Urothelium cell line (cell line): ENCODE data around the gene GNPDA1.

Source experiments
- DNase-seq: peaks from one replicate; pipeline ENCODE4 v3.0.0; 2011; ENCODE audit warnings: low spot score, mixed read lengths
- FAIRE-seq: peaks from 2 replicates; lab custom pipeline; 2011; peaks lifted over from hg19 to GRCh38; lab: Jason Lieb, UNC

GNPDA1 gene

GRCh38 chr5:141995656-141996055 lies 17.2 kb downstream of the GNPDA1 start:
- DNase-seq (no peak), FAIRE-seq (no peak)

- DNase-seq = no peak
- FAIRE-seq = no peak
Measured at GRCh38 chr5:141994511-141995136, 18.2 kb downstream of the GNPDA1 start.

GRCh38 chr5:141992349-141992963 lies 20.4 kb downstream of the GNPDA1 start:
- peak; percentile 17 for DNase-seq
- no peak for FAIRE-seq

- DNase-seq (no peak), FAIRE-seq (no peak)
Measured at GRCh38 chr5:141989720-141990119, 23.1 kb downstream of the GNPDA1 start.

- DNase-seq (no peak), FAIRE-seq (no peak)
Measured at GRCh38 chr5:141986072-141986471, 26.8 kb downstream of the GNPDA1 start.

GRCh38 chr5:141982626-141983025 lies 30.2 kb downstream of the GNPDA1 start:
- DNase-seq = no peak
- no peak for FAIRE-seq

GRCh38 chr5:141978389-141978788 lies 34.4 kb downstream of the GNPDA1 start:
- FAIRE-seq (no peak), DNase-seq (no peak)

GRCh38 chr5:141976176-141976575 lies 36.7 kb downstream of the GNPDA1 start:
- DNase-seq (no peak), FAIRE-seq (no peak)

GRCh38 chr5:141973871-141974595 lies 38.8 kb downstream of the GNPDA1 start:
- no peak for DNase-seq
- FAIRE-seq = no peak

GRCh38 chr5:141969783-141970771 lies 42.8 kb downstream of the GNPDA1 start:
- no peak for DNase-seq
- FAIRE-seq = no peak

- FAIRE-seq = no peak
- peak; percentile 94 for DNase-seq
Measured at GRCh38 chr5:141968914-141969608, 43.8 kb downstream of the GNPDA1 start, which contains the start of gene RNF14. RNF14 (plus strand) TSS chr5:141969105; CDS start chr5:141973589, 4,484 bp downstream.

GRCh38 chr5:141966963-141967333 lies 45.9 kb downstream of the GNPDA1 start:
- DNase-seq (no peak), FAIRE-seq (no peak)

GRCh38 chr5:141966275-141966962 lies 46.4 kb downstream of the GNPDA1 start:
- FAIRE-seq = no peak
- DNase-seq = no peak

GRCh38 chr5:141965071-141965470 lies 47.8 kb downstream of the GNPDA1 start:
- FAIRE-seq = no peak

GRCh38 chr5:141963701-141964100 lies 49.1 kb downstream of the GNPDA1 start:
- FAIRE-seq (no peak), DNase-seq (no peak)

More at GRCh38 chr5:141965071-141965470, 47.8 kb downstream of the GNPDA1 start:
- DNase-seq = no peak

- FAIRE-seq = no peak
- DNase-seq = no peak
Measured at GRCh38 chr5:141961466-141961865, 51.4 kb downstream of the GNPDA1 start.

- FAIRE-seq = no peak
- DNase-seq = peak; percentile 80
Measured at GRCh38 chr5:141960449-141961323, 52.1 kb downstream of the GNPDA1 start.

- DNase-seq (no peak), FAIRE-seq (no peak)
Measured at GRCh38 chr5:141960018-141960417, 52.8 kb downstream of the GNPDA1 start.
